GM23338 (cell line): ENCODE measurements around the gene PLEKHG5. TPM values are rescaled to one million over a fixed set of nuclear protein-coding genes. Genes with fewer than 3 reads are reported as not detected.
A peak's percentile ranks its signal among the peaks of the same experiment; 100 is the strongest.

ENCODE experiments used
- ATAC-seq: fragments of 200-7000 bp; cut with Tn5 transposase; 3 replicates; pipeline ENCODE4 v1.9.1; 2020
- DNase-seq: peaks from one replicate; pipeline ENCODE4 v3.0.0-alpha.2; 2015; ENCODE audit warnings: low spot score
- H2AFZ ChIP-seq: fragments of 200-600 bp; sonication (generic); 2 replicates; pipeline ENCODE4 v1.8.0; 2016; ENCODE audit warnings: antibody characterized with exemption, mild to moderate bottlenecking, moderate library complexity
- H3F3A ChIP-seq: fragments of 200-600 bp; sonication (generic); replicated peaks from 2 replicates; pipeline ENCODE4 v1.8.0; 2017; ENCODE audit warnings: antibody characterized with exemption, mixed run types, low read depth
- H3K27ac ChIP-seq: fragments of 200-600 bp; sonication (generic); 2 replicates; pipeline ENCODE4 v1.6.1; 2016; ENCODE audit warnings: low read depth
- H3K27me3 ChIP-seq: fragments of 200-600 bp; sonication (generic); 2 replicates; pipeline ENCODE4 v1.8.0; 2016; ENCODE audit warnings: mild to moderate bottlenecking, mixed run types, moderate library complexity; ENCODE audit not compliant: insufficient read depth
- H3K36me3 ChIP-seq: fragments of 200-600 bp; sonication (generic); 2 replicates; pipeline ENCODE4 v1.8.0; 2016; ENCODE audit warnings: mild to moderate bottlenecking; ENCODE audit not compliant: insufficient read depth
- H3K4me1 ChIP-seq: fragments of 200-600 bp; sonication (generic); 2 replicates; pipeline ENCODE4 v1.8.0; 2016; ENCODE audit warnings: mild to moderate bottlenecking, moderate library complexity; ENCODE audit not compliant: insufficient read depth
- H3K4me2 ChIP-seq: fragments of 200-600 bp; sonication (generic); 2 replicates; pipeline ENCODE4 v1.7.1; 2017; ENCODE audit warnings: mixed run types
- H3K4me3 ChIP-seq: fragments of 200-600 bp; sonication (generic); 2 replicates; pipeline ENCODE4 v1.6.1; 2016; ENCODE audit warnings: mixed run types
- H3K79me2 ChIP-seq: fragments of 200-600 bp; sonication (generic); replicated peaks from 2 replicates; pipeline ENCODE4 v1.8.0; 2017; ENCODE audit warnings: mild to moderate bottlenecking; ENCODE audit not compliant: insufficient read depth
- H3K9me2 ChIP-seq: fragments of 200-600 bp; sonication (generic); 2 replicates; pipeline ENCODE4 v1.8.0; 2017; ENCODE audit not compliant: insufficient read depth
- H4K20me1 ChIP-seq: fragments of 200-600 bp; sonication (generic); replicated peaks from 2 replicates; pipeline ENCODE4 v1.8.0; 2017; ENCODE audit warnings: mild to moderate bottlenecking; ENCODE audit not compliant: insufficient read depth
- H3K27ac Mint-ChIP-seq: 2 replicates; pipeline ENCODE4 v1.8.0; 2020; ENCODE audit warnings: inconsistent platforms, mild to moderate bottlenecking, moderate library complexity, mixed read lengths
- H3K27me3 Mint-ChIP-seq: 3 replicates; pipeline ENCODE4 v1.8.0; 2022; ENCODE audit warnings: low read depth, mild to moderate bottlenecking, moderate library complexity, mixed read lengths, inconsistent platforms; ENCODE audit not compliant: insufficient read depth, poor library complexity
- H3K36me3 Mint-ChIP-seq: 3 replicates; pipeline ENCODE4 v1.8.0; 2021; ENCODE audit warnings: low read depth, mild to moderate bottlenecking, inconsistent platforms, moderate library complexity, mixed read lengths
- H3K4me1 Mint-ChIP-seq: 3 replicates; pipeline ENCODE4 v1.8.0; 2020; ENCODE audit warnings: mild to moderate bottlenecking, inconsistent platforms, mixed read lengths
- H3K4me3 Mint-ChIP-seq: 3 replicates; pipeline ENCODE4 v1.8.0; 2021; ENCODE audit warnings: moderate library complexity, mild to moderate bottlenecking, inconsistent platforms, mixed read lengths
- H3K9me3 Mint-ChIP-seq: 3 replicates; pipeline ENCODE4 v1.8.0; 2020; ENCODE audit warnings: moderate library complexity, mild to moderate bottlenecking, inconsistent platforms, mixed read lengths
- CREB1 ChIP-seq: fragments of 250-450 bp; sonication (Bioruptor Pico); IDR thresholded peaks from 2 replicates; pipeline ENCODE4 v1.5.0; 2020; ENCODE audit warnings: low read depth, mild to moderate bottlenecking, moderate library complexity
- EZH2 ChIP-seq: fragments of 200-600 bp; sonication (generic); IDR thresholded peaks from one replicate; pipeline ENCODE4 v1.8.0; 2017; ENCODE audit warnings: antibody characterized with exemption, mild to moderate bottlenecking, low read depth; ENCODE audit not compliant: unreplicated experiment
- EZH2phosphoT487 ChIP-seq: fragments of 200-600 bp; sonication (generic); IDR thresholded peaks from one replicate; pipeline ENCODE4 v1.8.1; 2018; ENCODE audit warnings: antibody characterized with exemption; ENCODE audit not compliant: unreplicated experiment
- POLR2AphosphoS5 ChIP-seq: IDR thresholded peaks from 2 replicates; pipeline ENCODE4 v1.6.1; 2016; ENCODE audit warnings: antibody characterized with exemption, low read depth
- STAT1 ChIP-seq: IDR thresholded peaks from one replicate; pipeline ENCODE4 v1.6.1; 2016; ENCODE audit warnings: antibody characterized with exemption; ENCODE audit not compliant: unreplicated experiment
- ZNF114 ChIP-seq: fragments of 250-450 bp; sonication (Bioruptor Pico); IDR thresholded peaks from 2 replicates; pipeline ENCODE4 v1.5.0; 2020; ENCODE audit warnings: mild to moderate bottlenecking, moderate library complexity
- ZNF331 ChIP-seq: fragments of 250-450 bp; sonication (Bioruptor Pico); IDR thresholded peaks from 2 replicates; pipeline ENCODE4 v1.5.0; 2020; ENCODE audit warnings: low read depth, mild to moderate bottlenecking, moderate library complexity
- polyA plus RNA-seq: library from polyadenylated mRNA; unstranded; fragments of >200 nt; fragmentation: Nextera tagmentation; extraction: Ambion mirVana; gene quantifications from 2 replicates; pipeline ENCODE4 v1.2.1, GENCODE V29; 2016
- total RNA-seq: library from RNA; depleted of rRNA; stranded (reverse); fragments of >200 nt; shearing (Covaris generic); gene quantifications from 2 replicates; pipeline ENCODE4 v1.2.3, GENCODE V29; 2014
- TF ChIP-seq, protein P1 (sequence below): IDR thresholded peaks from 2 replicates; pipeline ENCODE4 v1.6.1; 2016; ENCODE audit warnings: antibody characterized with exemption
- TF ChIP-seq, protein P2 (sequence below): IDR thresholded peaks from one replicate; pipeline ENCODE4 v1.6.1; 2018; ENCODE audit warnings: antibody characterized with exemption; ENCODE audit not compliant: unreplicated experiment
- TF ChIP-seq, protein P3 (sequence below), 2 experiments: fragments of 200-600 bp in 1 of 2; sonication (generic) in 1 of 2; conservative IDR thresholded peaks; 2 replicates each; pipeline versions ENCODE4 v1.5.1 to v1.6.1; 2016 to 2017; ENCODE audit warnings: antibody characterized with exemption in 2 of 2, low read depth in 2 of 2, mild to moderate bottlenecking in 2 of 2, moderate library complexity in 1 of 2

Gene PLEKHG5
- total and polyA plus RNA-seq, 2 experiments from 2014 or later: 9.0 to 26.4 TPM

DNA sequence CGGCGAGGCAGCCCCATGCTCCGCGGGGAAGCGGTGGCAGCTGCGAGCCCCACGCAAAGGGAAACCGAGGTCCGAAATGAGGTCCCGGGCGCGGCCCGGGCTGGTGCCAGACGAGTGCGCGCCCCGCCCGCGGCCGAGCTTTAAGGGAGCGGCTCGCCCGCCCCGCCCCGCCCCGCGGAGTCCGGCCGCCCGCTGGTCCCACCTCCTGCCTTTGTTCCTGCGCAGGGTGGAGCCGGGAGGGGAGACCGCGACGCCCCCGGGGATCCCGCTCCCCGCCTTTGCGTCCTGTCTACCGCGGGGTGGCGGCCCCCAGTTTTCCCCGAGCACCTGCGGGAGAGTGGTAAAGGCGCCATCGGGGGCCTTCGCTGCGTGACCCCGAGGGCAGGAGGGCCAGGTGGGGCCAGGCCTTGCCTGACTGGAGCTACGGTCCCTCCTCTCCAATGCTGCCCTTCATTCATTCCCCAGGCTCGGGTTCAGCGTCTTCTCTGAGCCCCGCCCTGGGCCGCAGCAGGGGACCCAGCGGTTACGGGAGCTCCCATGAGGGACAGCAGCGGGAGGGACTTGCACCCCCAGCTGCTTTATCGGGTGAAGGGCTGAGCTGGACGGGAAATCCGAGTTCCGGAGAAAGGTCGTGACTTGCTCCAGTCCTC, 71.5 kb downstream of the PLEKHG5 start, which contains the start of gene HES2:
HES2 (minus strand) TSS at position 116 of the 650 bp plus-strand sequence; CDS start at position 17, 99 bp downstream.
- H3K4me1 ChIP-seq: peaks cover 14% of the 10 kb centered on the region
- Mint-ChIP-seq H3K36me3 (no peaks in the 10 kb centered on the region), H3K4me1 (peaks cover 10% of the 10 kb centered on the region; the same call in 2 of the 3 replicates), H3K27me3 (peaks cover 91% of the 10 kb centered on the region), H3K4me3 (peak within 1 kb of the TSS; percentile 65), H3K9me3 (no peaks in the 10 kb centered on the region), H3K27ac (no peak within 1 kb of the TSS)
- peak; percentile 74 for DNase-seq
- peak; percentile 42 for ATAC-seq
- H4K20me1 ChIP-seq: peaks cover 8% of the 10 kb centered on the region; the same call in 1 of the 2 replicates
- H3F3A ChIP-seq: peaks cover 25% of the 10 kb centered on the region
- H3K9me2 ChIP-seq: no peaks in the 10 kb centered on the region
- H3K4me3 ChIP-seq: peak within 1 kb of the TSS; percentile 65
- H3K27me3 ChIP-seq: peaks cover 100% of the 10 kb centered on the region
- H3K36me3 ChIP-seq: no peaks in the 10 kb centered on the region
- peak within 1 kb of the TSS; percentile 85 for H3K4me2 ChIP-seq
- TF ChIP-seq EZH2 (peak; percentile 58), ZNF331 (CRISPR knock-in tag) (no peak), POLR2AphosphoS5 (0 out of 2 replicates have a peak, but pooled peaks have one; percentile 15), EZH2phosphoT487 (no peak), CREB1 (CRISPR knock-in tag) (no peak), STAT1 (no peak)
- TF ChIP-seq, protein P1, sequence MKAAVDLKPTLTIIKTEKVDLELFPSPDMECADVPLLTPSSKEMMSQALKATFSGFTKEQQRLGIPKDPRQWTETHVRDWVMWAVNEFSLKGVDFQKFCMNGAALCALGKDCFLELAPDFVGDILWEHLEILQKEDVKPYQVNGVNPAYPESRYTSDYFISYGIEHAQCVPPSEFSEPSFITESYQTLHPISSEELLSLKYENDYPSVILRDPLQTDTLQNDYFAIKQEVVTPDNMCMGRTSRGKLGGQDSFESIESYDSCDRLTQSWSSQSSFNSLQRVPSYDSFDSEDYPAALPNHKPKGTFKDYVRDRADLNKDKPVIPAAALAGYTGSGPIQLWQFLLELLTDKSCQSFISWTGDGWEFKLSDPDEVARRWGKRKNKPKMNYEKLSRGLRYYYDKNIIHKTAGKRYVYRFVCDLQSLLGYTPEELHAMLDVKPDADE: no peak
- H3K79me2 ChIP-seq: no peaks in the 10 kb centered on the region
- peak within 1 kb of the TSS; percentile 83 for H2AFZ ChIP-seq
- H3K27ac ChIP-seq: no peak within 1 kb of the TSS

DNA sequence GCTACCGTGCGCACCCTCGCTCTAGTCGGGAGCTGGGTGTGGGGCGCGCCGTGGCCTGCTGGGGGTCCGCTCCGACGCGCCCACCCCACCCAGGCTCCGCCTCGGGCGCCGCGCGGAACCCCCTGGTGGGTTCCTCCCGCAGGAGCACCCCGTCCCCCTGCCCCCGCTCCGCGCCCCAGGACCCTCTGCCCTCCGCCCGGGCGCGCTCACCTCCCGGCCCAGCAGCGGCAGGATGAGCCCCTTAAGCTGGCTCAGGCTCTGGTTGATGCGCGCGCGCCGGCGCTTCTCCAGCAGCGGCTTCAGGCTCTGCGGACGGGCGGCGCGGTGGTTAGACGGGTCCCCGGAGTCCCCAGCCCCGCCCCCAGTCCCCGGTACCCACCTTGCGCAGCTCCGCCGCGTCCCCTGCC, 72.1 kb downstream of the PLEKHG5 start:
- Mint-ChIP-seq H3K27ac (no peak overlapping the region), H3K4me1 (peaks cover 14% of the 10 kb centered on the region), H3K27me3 (peaks cover 95% of the 10 kb centered on the region), H3K4me3 (peak overlapping the region; percentile 65; the same call in 2 of the 3 replicates), H3K9me3 (no peaks in the 10 kb centered on the region), H3K36me3 (no peaks in the 10 kb centered on the region)
- Histone ChIP-seq H4K20me1 (peaks cover 8% of the 10 kb centered on the region; the same call in 1 of the 2 replicates), H2AFZ (peak overlapping the region; percentile 83), H3K4me1 (peaks cover 19% of the 10 kb centered on the region), H3K27ac (no peak overlapping the region), H3K9me2 (no peaks in the 10 kb centered on the region), H3K4me3 (peak overlapping the region; percentile 65), H3K36me3 (no peaks in the 10 kb centered on the region), H3K27me3 (peaks cover 99% of the 10 kb centered on the region), H3K79me2 (no peaks in the 10 kb centered on the region), H3K4me2 (peak overlapping the region; percentile 85), H3F3A (peaks cover 25% of the 10 kb centered on the region)
- DNase-seq: peak; percentile 84
- peak; percentile 35 for ATAC-seq
- no peak for TF ChIP-seq CREB1 (CRISPR knock-in tag)
- TF ChIP-seq, protein P2, sequence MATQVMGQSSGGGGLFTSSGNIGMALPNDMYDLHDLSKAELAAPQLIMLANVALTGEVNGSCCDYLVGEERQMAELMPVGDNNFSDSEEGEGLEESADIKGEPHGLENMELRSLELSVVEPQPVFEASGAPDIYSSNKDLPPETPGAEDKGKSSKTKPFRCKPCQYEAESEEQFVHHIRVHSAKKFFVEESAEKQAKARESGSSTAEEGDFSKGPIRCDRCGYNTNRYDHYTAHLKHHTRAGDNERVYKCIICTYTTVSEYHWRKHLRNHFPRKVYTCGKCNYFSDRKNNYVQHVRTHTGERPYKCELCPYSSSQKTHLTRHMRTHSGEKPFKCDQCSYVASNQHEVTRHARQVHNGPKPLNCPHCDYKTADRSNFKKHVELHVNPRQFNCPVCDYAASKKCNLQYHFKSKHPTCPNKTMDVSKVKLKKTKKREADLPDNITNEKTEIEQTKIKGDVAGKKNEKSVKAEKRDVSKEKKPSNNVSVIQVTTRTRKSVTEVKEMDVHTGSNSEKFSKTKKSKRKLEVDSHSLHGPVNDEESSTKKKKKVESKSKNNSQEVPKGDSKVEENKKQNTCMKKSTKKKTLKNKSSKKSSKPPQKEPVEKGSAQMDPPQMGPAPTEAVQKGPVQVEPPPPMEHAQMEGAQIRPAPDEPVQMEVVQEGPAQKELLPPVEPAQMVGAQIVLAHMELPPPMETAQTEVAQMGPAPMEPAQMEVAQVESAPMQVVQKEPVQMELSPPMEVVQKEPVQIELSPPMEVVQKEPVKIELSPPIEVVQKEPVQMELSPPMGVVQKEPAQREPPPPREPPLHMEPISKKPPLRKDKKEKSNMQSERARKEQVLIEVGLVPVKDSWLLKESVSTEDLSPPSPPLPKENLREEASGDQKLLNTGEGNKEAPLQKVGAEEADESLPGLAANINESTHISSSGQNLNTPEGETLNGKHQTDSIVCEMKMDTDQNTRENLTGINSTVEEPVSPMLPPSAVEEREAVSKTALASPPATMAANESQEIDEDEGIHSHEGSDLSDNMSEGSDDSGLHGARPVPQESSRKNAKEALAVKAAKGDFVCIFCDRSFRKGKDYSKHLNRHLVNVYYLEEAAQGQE: no peak
- TF ChIP-seq ZNF114 (CRISPR knock-in tag): no peak
- TF ChIP-seq EZH2: no peak
- TF ChIP-seq ZNF331 (CRISPR knock-in tag): no peak
- TF ChIP-seq, protein P3, sequence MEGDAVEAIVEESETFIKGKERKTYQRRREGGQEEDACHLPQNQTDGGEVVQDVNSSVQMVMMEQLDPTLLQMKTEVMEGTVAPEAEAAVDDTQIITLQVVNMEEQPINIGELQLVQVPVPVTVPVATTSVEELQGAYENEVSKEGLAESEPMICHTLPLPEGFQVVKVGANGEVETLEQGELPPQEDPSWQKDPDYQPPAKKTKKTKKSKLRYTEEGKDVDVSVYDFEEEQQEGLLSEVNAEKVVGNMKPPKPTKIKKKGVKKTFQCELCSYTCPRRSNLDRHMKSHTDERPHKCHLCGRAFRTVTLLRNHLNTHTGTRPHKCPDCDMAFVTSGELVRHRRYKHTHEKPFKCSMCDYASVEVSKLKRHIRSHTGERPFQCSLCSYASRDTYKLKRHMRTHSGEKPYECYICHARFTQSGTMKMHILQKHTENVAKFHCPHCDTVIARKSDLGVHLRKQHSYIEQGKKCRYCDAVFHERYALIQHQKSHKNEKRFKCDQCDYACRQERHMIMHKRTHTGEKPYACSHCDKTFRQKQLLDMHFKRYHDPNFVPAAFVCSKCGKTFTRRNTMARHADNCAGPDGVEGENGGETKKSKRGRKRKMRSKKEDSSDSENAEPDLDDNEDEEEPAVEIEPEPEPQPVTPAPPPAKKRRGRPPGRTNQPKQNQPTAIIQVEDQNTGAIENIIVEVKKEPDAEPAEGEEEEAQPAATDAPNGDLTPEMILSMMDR (conservative IDR thresholded peaks at IDR 0.05; ENCODE audit: low read depth in 2 of 2): no peak
